ENCODE data around the gene DMPK.

GRCh38 chr19:45820413-45821102 lies 38.3 kb upstream of the DMPK start:
- TF ChIP-seq, protein P1, sequence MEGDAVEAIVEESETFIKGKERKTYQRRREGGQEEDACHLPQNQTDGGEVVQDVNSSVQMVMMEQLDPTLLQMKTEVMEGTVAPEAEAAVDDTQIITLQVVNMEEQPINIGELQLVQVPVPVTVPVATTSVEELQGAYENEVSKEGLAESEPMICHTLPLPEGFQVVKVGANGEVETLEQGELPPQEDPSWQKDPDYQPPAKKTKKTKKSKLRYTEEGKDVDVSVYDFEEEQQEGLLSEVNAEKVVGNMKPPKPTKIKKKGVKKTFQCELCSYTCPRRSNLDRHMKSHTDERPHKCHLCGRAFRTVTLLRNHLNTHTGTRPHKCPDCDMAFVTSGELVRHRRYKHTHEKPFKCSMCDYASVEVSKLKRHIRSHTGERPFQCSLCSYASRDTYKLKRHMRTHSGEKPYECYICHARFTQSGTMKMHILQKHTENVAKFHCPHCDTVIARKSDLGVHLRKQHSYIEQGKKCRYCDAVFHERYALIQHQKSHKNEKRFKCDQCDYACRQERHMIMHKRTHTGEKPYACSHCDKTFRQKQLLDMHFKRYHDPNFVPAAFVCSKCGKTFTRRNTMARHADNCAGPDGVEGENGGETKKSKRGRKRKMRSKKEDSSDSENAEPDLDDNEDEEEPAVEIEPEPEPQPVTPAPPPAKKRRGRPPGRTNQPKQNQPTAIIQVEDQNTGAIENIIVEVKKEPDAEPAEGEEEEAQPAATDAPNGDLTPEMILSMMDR (IDR thresholded peaks at IDR 0.05; ENCODE audit: poor library complexity), result no peak
- TF ChIP-seq EZH2phosphoT487 (IDR thresholded peaks at IDR 0.05; ENCODE audit: low read depth, severe bottlenecking, unreplicated experiment), result no peak
- TF ChIP-seq EZH2 (IDR thresholded peaks at IDR 0.05; ENCODE audit: borderline replicate concordance), result no peak
